Kidney (tissue), 14 donors: ENCODE data around the gene GTPBP3. TPM values are rescaled to one million over a fixed set of nuclear protein-coding genes. Genes with fewer than 3 reads are reported as not detected.

ENCODE experiments used
- DNase-seq, 5 donors: peaks; one replicate each; pipeline ENCODE4 v3.0.0-alpha.2; 2013 to 2020
- FAIRE-seq: peaks from 2 replicates; lab custom pipeline; 2012; peaks lifted over from hg19 to GRCh38; lab: Jason Lieb, UNC
- H3K27ac ChIP-seq, 2 donors: one replicate each; pipeline ENCODE4 v1.7.0; 2013; ENCODE audit warnings: low read depth in 2 of 2, low read length in 2 of 2, inconsistent platforms in 1 of 2
- H3K27me3 ChIP-seq: one replicate; pipeline ENCODE4 v1.7.1; 2013; ENCODE audit warnings: low read length, inconsistent platforms; ENCODE audit not compliant: control insufficient read depth, insufficient read depth
- H3K36me3 ChIP-seq, 3 donors: one replicate each; pipeline versions ENCODE4 v1.7.0 to v1.7.1; 2013; ENCODE audit warnings: low read length in 3 of 3, control low read depth in 1 of 3, inconsistent platforms in 1 of 3; ENCODE audit not compliant: insufficient read depth in 3 of 3, control insufficient read depth in 2 of 3
- H3K4me1 ChIP-seq, 3 donors: one replicate each; pipeline versions ENCODE4 v1.7.0 to v1.7.1; 2013; ENCODE audit warnings: low read length in 3 of 3, inconsistent platforms in 1 of 3, low read depth in 1 of 3; ENCODE audit not compliant: control insufficient read depth in 2 of 3, insufficient read depth in 2 of 3
- H3K4me3 ChIP-seq, 3 donors: one replicate each; pipeline versions ENCODE4 v1.7.0 to v1.8.1; 2013; ENCODE audit warnings: low read length in 3 of 3, control low read depth in 1 of 3, inconsistent platforms in 1 of 3
- H3K9ac ChIP-seq, 3 donors: one replicate each; pipeline versions ENCODE4 v1.7.0 to v1.7.1; 2013; ENCODE audit warnings: low read length in 3 of 3, control low read depth in 1 of 3, inconsistent platforms in 1 of 3
- H3K9me3 ChIP-seq, 3 donors: one replicate each; pipeline versions ENCODE4 v1.7.0 to v1.7.1; 2013; ENCODE audit warnings: low read length in 3 of 3, control low read depth in 1 of 3, inconsistent platforms in 1 of 3; ENCODE audit not compliant: control insufficient read depth in 2 of 3, insufficient read depth in 1 of 3
- CTCF ChIP-seq: IDR thresholded peaks from 3 replicates; pipeline ENCODE4 v1.5.1; 2012; ENCODE audit warnings: mild to moderate bottlenecking, moderate library complexity, borderline replicate concordance; ENCODE audit not compliant: insufficient read depth; ENCODE audit errors: extremely low read depth
- intact Hi-C: fragments of 100-400 bp; cut with DNase I; formaldehyde crosslinking; loops from one replicate; pipeline ENCODE4 v1.11.1; 2022
- polyA plus RNA-seq: library from polyadenylated mRNA; stranded (reverse); fragments of 350-450 nt; fragmentation: Illumina TruSeq; extraction: RNeasy Lipid Tissue Mini Kit (QIAGEN cat#74804); gene quantifications from one replicate; pipeline ENCODE4 v1.2.3, GENCODE V29; 2014; ENCODE audit warnings: low read depth, low replicate concordance; ENCODE audit not compliant: insufficient read depth
- total RNA-seq: library from RNA; stranded (reverse); fragmentation: NEBNext Ultra II Directional; extraction: Animal tissue kit (Norgen Biotek cat#: 25700); gene quantifications from one replicate; pipeline ENCODE4 v1.2.1, GENCODE V29; 2021
- donor health status: control.
- donor health status: control.
- donor health status: control.
- donor health status: control.
- donor health status: control.
- donor health status: DM: yes; HTN: yes; CAD: no.
- donor health status: Normal renal cell carcinoma (clear cell type).

Gene GTPBP3
- total and polyA plus RNA-seq, 2 donors from 2014 or later, result 11.0 to 20.4 TPM

- FAIRE-seq, result no peak
- Histone ChIP-seq H3K27me3 (no peaks in the 10 kb centered on the region), H3K27ac (no peak overlapping the region), H3K9me3 (no peaks in the 10 kb centered on the region), H3K4me1 (peaks cover 0 to 3% (median 0%) of the 10 kb centered on the region in 3 donors), H3K4me3 (no peak overlapping the region), H3K36me3 (no peaks in the 10 kb centered on the region), H3K9ac (no peak overlapping the region)
- intact Hi-C loops, result no loop called here
- no peak for DNase-seq
- no peak for TF ChIP-seq CTCF
Observed at GRCh38 chr19:17353386-17353785, 16.0 kb downstream of the GTPBP3 start.

GRCh38 chr19:17357078-17357666, 19.8 kb downstream of the GTPBP3 start:
- H3K36me3 ChIP-seq, result no peaks in the 10 kb centered on the region
- DNase-seq (no peak), FAIRE-seq (no peak)
- peaks cover 0 to 3% (median 0%) of the 10 kb centered on the region in 3 donors for H3K4me1 ChIP-seq
- no peak overlapping the region for H3K9ac ChIP-seq
- no peak overlapping the region for H3K27ac ChIP-seq
- H3K4me3 ChIP-seq, result no peak overlapping the region
- no peak for TF ChIP-seq CTCF
- H3K9me3 ChIP-seq, result no peaks in the 10 kb centered on the region
- intact Hi-C loops, result no loop called here
- H3K27me3 ChIP-seq, result no peaks in the 10 kb centered on the region

- H3K9me3 ChIP-seq, result no peaks in the 10 kb centered on the region
- H3K27ac ChIP-seq, result peak overlapping the region in 1 of 2 donors; percentile 37
- no peak overlapping the region for H3K9ac ChIP-seq
- H3K36me3 ChIP-seq, result no peaks in the 10 kb centered on the region
- no peaks in the 10 kb centered on the region for H3K27me3 ChIP-seq
- DNase-seq (no peak), FAIRE-seq (no peak)
- intact Hi-C loops, result no loop called here
- H3K4me1 ChIP-seq, result no peaks in the 10 kb centered on the region
- TF ChIP-seq CTCF, result no peak
- no peak overlapping the region for H3K4me3 ChIP-seq
Observed at GRCh38 chr19:17357724-17358123, 20.4 kb downstream of the GTPBP3 start.

GRCh38 chr19:17358395-17358794, 21.0 kb downstream of the GTPBP3 start:
- peak in 1 of 5 donors; percentile 70 for DNase-seq
- no peaks in the 10 kb centered on the region for H3K36me3 ChIP-seq
- no peaks in the 10 kb centered on the region for H3K27me3 ChIP-seq
- intact Hi-C loops, result no loop called here
- no peak for TF ChIP-seq CTCF
- H3K4me3 ChIP-seq, result no peak overlapping the region
- no peak overlapping the region for H3K9ac ChIP-seq
- H3K4me1 ChIP-seq, result no peaks in the 10 kb centered on the region
- no peak for FAIRE-seq
- no peaks in the 10 kb centered on the region for H3K9me3 ChIP-seq
- no peak overlapping the region for H3K27ac ChIP-seq
